MM.1S (cell line): ENCODE measurements around the gene RTN4RL2.

ENCODE experiments used
- EZH2 ChIP-seq: fragments of 300-600 bp; sonication (generic); optimal IDR thresholded peaks from 2 replicates; pipeline ENCODE3; 2017; ENCODE audit warnings: low read depth, mild to moderate bottlenecking, antibody characterized with exemption, low read length, mixed read lengths
- EZH2phosphoT487 ChIP-seq: fragments of 300-600 bp; sonication (generic); IDR thresholded peaks from 2 replicates; pipeline ENCODE4 v1.6.1; 2018; ENCODE audit warnings: antibody characterized with exemption, low read length
- TF ChIP-seq, protein P1 (sequence below): fragments of 300-600 bp; sonication (generic); IDR thresholded peaks from 2 replicates; pipeline ENCODE4 v1.5.1; 2016; ENCODE audit warnings: antibody characterized with exemption, low read length, mixed read lengths

DNA sequence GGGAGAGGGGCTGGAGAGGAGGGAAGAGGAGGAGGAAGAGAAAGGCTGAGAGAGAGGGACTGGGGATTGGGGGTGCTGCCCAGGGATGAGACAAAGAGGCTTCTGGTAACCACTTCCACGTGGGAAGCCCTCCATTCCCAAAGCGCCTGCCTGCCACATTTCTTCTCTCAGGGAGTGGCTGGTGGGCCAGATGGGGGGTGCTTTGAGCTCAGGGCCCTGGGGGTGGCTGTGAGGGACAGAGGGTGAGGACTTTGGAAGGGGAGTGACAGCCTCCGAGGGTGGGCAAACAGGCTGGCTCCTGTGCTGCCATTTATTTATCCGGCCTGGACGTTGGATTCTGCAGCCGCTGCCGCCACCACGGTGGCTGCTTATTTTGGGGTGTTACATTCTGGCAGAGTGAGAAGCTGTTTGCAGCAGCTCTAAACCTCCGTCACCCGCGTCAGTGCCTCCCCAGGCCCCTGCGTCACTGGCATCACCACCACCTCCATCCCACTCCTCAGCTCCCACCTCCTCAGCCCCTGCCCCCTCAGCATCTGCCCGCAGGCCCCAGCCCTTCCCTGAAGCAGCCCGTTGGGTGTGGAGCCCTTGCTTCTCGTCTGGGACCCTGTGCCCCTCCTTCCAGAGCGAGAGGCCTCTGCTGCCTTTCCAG, 1.6 kb downstream of the RTN4RL2 start:
- TF ChIP-seq, protein P1, sequence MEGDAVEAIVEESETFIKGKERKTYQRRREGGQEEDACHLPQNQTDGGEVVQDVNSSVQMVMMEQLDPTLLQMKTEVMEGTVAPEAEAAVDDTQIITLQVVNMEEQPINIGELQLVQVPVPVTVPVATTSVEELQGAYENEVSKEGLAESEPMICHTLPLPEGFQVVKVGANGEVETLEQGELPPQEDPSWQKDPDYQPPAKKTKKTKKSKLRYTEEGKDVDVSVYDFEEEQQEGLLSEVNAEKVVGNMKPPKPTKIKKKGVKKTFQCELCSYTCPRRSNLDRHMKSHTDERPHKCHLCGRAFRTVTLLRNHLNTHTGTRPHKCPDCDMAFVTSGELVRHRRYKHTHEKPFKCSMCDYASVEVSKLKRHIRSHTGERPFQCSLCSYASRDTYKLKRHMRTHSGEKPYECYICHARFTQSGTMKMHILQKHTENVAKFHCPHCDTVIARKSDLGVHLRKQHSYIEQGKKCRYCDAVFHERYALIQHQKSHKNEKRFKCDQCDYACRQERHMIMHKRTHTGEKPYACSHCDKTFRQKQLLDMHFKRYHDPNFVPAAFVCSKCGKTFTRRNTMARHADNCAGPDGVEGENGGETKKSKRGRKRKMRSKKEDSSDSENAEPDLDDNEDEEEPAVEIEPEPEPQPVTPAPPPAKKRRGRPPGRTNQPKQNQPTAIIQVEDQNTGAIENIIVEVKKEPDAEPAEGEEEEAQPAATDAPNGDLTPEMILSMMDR = no peak
- TF ChIP-seq EZH2 (no peak), EZH2phosphoT487 (no peak)
